Measurements from ENCODE around the gene C11orf52.

The C11orf52 gene

DNA sequence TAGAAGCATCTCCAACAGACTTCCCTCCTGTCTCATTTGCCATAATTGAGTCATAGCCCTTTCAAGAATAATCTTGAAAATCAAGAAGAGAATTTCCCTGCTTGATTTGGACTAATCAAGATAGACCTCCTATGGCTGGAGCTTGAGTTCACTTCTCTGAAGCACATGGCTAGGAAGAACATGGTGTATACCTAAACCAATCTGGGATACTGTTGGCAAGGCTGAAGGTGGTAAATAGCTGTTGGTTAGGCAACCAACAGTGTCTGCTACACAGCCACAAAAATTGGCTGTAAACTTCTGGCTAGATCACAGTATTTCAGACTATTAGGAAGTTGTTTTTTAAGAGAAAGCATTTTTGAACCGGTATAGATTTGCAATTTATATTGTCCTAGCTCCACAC, 12.0 kb upstream of the C11orf52 start:
- no peak overlapping the region for H3K27ac ChIP-seq
- TF ChIP-seq ZFX (IDR thresholded peaks at IDR 0.05; ENCODE audit: borderline replicate concordance), result no peak
- TF ChIP-seq, protein P1, sequence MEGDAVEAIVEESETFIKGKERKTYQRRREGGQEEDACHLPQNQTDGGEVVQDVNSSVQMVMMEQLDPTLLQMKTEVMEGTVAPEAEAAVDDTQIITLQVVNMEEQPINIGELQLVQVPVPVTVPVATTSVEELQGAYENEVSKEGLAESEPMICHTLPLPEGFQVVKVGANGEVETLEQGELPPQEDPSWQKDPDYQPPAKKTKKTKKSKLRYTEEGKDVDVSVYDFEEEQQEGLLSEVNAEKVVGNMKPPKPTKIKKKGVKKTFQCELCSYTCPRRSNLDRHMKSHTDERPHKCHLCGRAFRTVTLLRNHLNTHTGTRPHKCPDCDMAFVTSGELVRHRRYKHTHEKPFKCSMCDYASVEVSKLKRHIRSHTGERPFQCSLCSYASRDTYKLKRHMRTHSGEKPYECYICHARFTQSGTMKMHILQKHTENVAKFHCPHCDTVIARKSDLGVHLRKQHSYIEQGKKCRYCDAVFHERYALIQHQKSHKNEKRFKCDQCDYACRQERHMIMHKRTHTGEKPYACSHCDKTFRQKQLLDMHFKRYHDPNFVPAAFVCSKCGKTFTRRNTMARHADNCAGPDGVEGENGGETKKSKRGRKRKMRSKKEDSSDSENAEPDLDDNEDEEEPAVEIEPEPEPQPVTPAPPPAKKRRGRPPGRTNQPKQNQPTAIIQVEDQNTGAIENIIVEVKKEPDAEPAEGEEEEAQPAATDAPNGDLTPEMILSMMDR (IDR thresholded peaks at IDR 0.05), result no peak

DNA sequence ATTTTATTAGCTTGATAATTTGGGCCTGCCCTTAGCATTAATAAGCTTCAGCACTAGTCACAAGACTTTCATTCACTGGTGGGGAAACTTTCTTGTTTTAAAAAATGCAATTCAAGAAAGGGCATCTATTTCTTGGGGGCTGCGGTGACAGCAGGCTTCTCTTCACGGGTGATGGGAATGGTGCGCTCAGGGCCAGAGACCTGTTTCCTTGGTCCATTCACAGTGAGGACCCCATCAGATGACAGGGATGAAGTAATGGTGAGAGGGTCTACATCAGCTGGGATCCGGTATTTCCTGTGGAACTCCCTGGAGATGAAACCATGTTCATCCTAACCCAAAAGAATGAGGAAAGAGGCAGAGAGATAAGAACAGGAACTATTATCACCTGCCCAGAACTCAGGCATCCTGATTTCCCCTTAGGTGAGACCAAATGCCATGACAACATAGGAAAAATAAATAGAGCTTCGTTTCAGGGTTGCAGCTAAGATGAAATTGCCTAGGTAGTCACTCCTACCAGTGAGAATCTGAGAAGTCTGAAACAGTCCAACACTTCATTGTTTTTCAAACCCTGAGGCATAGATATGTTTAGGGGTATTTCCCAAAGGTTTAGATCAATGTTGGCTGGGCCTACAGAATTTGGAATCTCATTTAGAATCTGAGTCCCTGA, 9.9 kb upstream of the C11orf52 start:
- no peak overlapping the region for H3K27ac ChIP-seq
- TF ChIP-seq, protein P1 (IDR thresholded peaks at IDR 0.05), result no peak
- no peak for TF ChIP-seq ZFX (IDR thresholded peaks at IDR 0.05; ENCODE audit: borderline replicate concordance)

DNA sequence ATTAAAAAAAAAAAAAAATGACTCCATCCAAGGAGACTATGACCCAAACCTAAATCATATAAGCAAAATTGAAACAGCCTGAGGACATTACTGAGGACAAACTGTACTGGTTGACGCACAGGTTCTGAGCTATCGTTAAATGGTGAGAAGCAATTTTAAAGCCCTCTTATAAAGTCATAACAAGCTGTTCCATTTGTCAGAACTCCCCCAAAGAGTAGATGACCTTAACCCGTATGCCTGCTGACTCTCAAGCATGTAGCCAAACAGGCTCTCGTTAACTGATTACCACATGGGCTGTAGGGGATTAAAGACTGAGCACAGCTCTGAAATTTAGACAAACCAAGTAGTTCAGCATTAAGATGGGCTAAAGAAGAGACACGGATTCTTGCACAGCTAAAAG, 9.3 kb upstream of the C11orf52 start:
- no peak overlapping the region for H3K27ac ChIP-seq

DNA sequence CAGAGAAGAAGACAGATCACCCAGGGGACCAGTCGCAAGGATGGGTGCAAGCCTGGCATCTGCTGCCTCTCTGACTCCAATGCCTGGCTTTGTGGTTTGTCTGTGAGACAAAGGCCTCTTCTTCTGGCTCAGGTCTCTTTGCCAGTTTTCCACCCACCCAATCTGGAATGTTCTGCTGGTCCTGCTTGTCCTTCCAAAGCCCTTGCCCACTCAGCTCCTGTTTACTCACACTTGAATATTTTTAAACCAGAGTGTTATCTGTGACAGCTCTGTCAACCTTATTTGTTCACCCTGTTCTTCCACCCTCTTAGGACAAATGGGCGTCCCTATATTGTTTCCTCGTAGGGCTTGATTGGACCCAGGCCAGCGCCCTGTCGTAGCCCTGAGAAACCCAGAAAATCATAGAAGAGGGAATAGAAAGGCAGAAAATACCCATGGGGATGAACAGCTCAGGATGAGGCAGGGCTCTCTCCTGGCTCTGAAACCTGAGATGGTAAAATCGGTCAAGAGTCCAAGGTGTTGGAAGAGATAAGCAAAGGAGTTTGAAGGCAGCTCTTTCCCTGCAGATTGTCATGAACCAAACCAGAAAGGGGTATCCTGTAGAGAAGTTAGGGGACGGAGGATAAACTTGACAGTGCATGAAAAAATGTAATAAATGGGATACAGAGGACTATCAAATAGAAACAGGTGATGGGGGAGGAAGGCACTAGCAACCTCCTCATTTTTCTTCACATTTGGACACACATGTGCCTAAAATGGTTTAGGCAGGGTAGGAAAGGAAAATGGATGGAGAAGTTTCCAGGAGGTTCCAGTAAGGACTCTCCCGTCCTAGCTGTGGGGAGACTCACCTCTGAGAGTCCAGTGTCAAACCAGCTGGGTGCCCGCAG, 7.8 kb upstream of the C11orf52 start:
- TF ChIP-seq, protein P1 (IDR thresholded peaks at IDR 0.05), result no peak
- TF ChIP-seq ZFX (IDR thresholded peaks at IDR 0.05; ENCODE audit: borderline replicate concordance), result no peak

More for the DNA sequence above, 9.3 kb upstream of the C11orf52 start:
- no peak for TF ChIP-seq ZFX (IDR thresholded peaks at IDR 0.05; ENCODE audit: borderline replicate concordance)
- TF ChIP-seq, protein P1 (IDR thresholded peaks at IDR 0.05), result no peak

DNA sequence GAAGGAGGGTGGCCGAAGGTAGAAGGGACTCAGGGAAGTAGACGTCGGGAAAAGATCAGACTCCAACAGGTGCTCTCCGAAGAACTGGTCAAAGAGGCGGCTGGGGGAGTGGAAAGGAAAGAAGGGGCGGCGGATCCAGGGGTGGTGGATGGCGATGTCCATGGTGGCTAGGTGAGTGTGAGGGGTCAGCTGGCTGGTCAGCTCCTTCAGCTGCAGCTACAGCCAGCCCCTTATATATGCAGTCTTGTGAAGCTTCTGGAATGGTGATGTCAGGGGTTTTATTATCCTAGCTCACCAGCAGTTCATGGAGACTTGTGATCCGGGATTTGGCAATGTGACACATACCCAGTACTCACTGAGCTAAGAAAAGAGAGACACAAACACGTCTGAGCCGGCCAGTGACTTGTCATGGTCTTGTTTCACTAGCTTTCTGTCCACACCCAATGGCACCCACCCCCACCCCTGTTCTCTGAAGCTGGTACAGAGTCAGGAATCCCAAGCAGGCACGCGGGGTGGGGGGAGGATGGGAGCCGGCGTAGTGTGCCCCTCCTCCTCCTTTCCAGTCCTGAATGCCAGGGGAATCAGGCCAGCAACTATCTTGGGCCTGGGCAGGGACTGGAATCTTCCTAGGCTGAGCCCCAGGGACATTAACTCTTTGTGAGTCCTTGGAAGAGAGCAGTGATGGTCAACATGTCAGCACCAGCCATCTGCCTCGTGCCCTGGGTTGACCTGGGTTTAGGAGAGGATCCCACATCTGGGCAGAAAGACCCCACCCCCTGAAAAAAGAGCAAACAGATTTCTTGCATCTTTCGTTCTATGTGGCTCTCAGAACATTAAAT, 6.9 kb upstream of the C11orf52 start, which contains the start of gene CRYAB:
TSS of gene CRYAB (minus strand) at position 208 of the 839 bp plus-strand sequence. CDS start at position 162, 46 bp downstream.
- TF ChIP-seq ZFX (IDR thresholded peaks at IDR 0.05; ENCODE audit: borderline replicate concordance), result no peak
- TF ChIP-seq, protein P1 (IDR thresholded peaks at IDR 0.05), result no peak
- H3K27ac ChIP-seq, result no peak within 1 kb of the TSS

More for the DNA sequence above, 7.8 kb upstream of the C11orf52 start:
- H3K27ac ChIP-seq, result no peak overlapping the region

DNA sequence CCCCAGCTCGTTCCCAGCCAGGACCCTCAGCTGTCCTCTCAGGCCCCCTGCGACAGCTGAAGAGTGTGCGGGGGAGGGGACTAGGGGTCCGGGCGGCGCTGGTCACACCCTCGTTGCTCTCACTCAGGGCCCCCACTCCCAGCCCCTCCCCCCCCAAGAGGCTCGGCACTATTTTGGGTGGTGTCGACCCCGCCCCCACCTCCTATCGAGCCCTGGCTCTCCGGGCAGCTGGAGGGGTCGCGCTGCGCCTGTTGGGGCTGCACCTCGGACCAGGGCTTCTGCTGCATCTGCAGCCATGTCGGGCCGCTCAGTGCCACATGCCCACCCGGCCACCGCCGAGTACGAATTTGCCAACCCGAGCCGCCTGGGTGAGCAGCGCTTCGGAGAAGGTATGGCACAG, 6.2 kb upstream of the C11orf52 start, which contains the start of gene HSPB2:
TSS of gene HSPB2 (plus strand) at position 200 of the 400 bp plus-strand sequence. CDS start at position 296, 96 bp downstream.
- TF ChIP-seq, protein P1 (IDR thresholded peaks at IDR 0.05), result no peak
- TF ChIP-seq ZFX (IDR thresholded peaks at IDR 0.05; ENCODE audit: borderline replicate concordance), result no peak

More for the DNA sequence above, 6.2 kb upstream of the C11orf52 start, which contains the start of gene HSPB2:
- H3K27ac ChIP-seq, result no peak within 1 kb of the TSS

All from 22Rv1 (cell line).